ENCODE measurements around the gene RAB5B.
A peak's percentile ranks its signal among the peaks of the same experiment; 100 is the strongest.
"Not testable (repeated sequence)": the region's sequence is repeated elsewhere in the genome, so short reads cannot be mapped to it uniquely, and the experiment has no call there.

Gene RAB5B

GRCh38 chr12:55970775-55971174 lies 3.1 kb upstream of the RAB5B start:
- Histone ChIP-seq H3K36me3 (ENCODE audit: insufficient read depth, low read length) (peaks cover 35% of the 10 kb centered on the region), H3K27ac (no peak overlapping the region), H3K9ac (ENCODE audit: insufficient read length) (no peak overlapping the region), H3K4me3 (no peak overlapping the region), H3K9me3 (ENCODE audit: low read depth, low read length) (no peaks in the 10 kb centered on the region)
- TF ChIP-seq POLR2AphosphoS5 (IDR thresholded peaks at IDR 0.05; ENCODE audit: borderline replicate concordance, low read depth, low read length) = no peak
- no peak for TF ChIP-seq EZH2 (IDR thresholded peaks at IDR 0.05)
- no peak for TF ChIP-seq FOXP2 (optimal IDR thresholded peaks at IDR 0.05; ENCODE audit: control extremely low read depth, extremely low read length, insufficient read depth)
- DNase-seq (ENCODE audit: low read depth, low spot score) = no peak

- H3K27ac ChIP-seq = peak overlapping the region; percentile 89
- no peak overlapping the region for H3K9ac ChIP-seq (ENCODE audit: insufficient read length)
- no peaks in the 10 kb centered on the region for H3K9me3 ChIP-seq (ENCODE audit: low read depth, low read length)
Measured at GRCh38 chr12:55972042-55972441, 1.8 kb upstream of the RAB5B start.

GRCh38 chr12:55972456-55972855 lies 1.4 kb upstream of the RAB5B start:
- DNase-seq (ENCODE audit: low read depth, low spot score) = no peak
- TF ChIP-seq EZH2 (IDR thresholded peaks at IDR 0.05) (no peak), POLR2AphosphoS5 (IDR thresholded peaks at IDR 0.05; ENCODE audit: borderline replicate concordance, low read depth, low read length) (no peak), FOXP2 (optimal IDR thresholded peaks at IDR 0.05; ENCODE audit: control extremely low read depth, extremely low read length, insufficient read depth) (no peak)
- peak overlapping the region; percentile 92 for H3K9ac ChIP-seq (ENCODE audit: insufficient read length)
- peak overlapping the region; percentile 89 for H3K27ac ChIP-seq
- H3K36me3 ChIP-seq (ENCODE audit: insufficient read depth, low read length) = peaks cover 35% of the 10 kb centered on the region
- peak overlapping the region; percentile 100 for H3K4me3 ChIP-seq
- H3K9me3 ChIP-seq (ENCODE audit: low read depth, low read length) = no peaks in the 10 kb centered on the region

More at GRCh38 chr12:55972042-55972441, 1.8 kb upstream of the RAB5B start:
- DNase-seq (ENCODE audit: low read depth, low spot score) = no peak
- Histone ChIP-seq H3K4me3 (peak overlapping the region; percentile 100), H3K36me3 (ENCODE audit: insufficient read depth, low read length) (peaks cover 35% of the 10 kb centered on the region)
- no peak for TF ChIP-seq FOXP2 (optimal IDR thresholded peaks at IDR 0.05; ENCODE audit: control extremely low read depth, extremely low read length, insufficient read depth)
- TF ChIP-seq POLR2AphosphoS5 (IDR thresholded peaks at IDR 0.05; ENCODE audit: borderline replicate concordance, low read depth, low read length) = no peak
- TF ChIP-seq EZH2 (IDR thresholded peaks at IDR 0.05) = no peak

- TF ChIP-seq EZH2 (IDR thresholded peaks at IDR 0.05) = no peak
- no peak for TF ChIP-seq POLR2AphosphoS5 (IDR thresholded peaks at IDR 0.05; ENCODE audit: borderline replicate concordance, low read depth, low read length)
- TF ChIP-seq FOXP2 (optimal IDR thresholded peaks at IDR 0.05; ENCODE audit: control extremely low read depth, extremely low read length, insufficient read depth) = no peak
- H3K36me3 ChIP-seq (ENCODE audit: insufficient read depth, low read length) = peaks cover 33% of the 10 kb centered on the region
- no peaks in the 10 kb centered on the region for H3K9me3 ChIP-seq (ENCODE audit: low read depth, low read length)
- H3K9ac ChIP-seq (ENCODE audit: insufficient read length) = peak overlapping the region; percentile 92
- H3K27ac ChIP-seq = peak overlapping the region; percentile 89
- no peak for DNase-seq (ENCODE audit: low read depth, low spot score)
- H3K4me3 ChIP-seq = peak overlapping the region; percentile 100
Measured at GRCh38 chr12:55972911-55973598, 823 bp upstream of the RAB5B start.

- no peak for TF ChIP-seq FOXP2 (optimal IDR thresholded peaks at IDR 0.05; ENCODE audit: control extremely low read depth, extremely low read length, insufficient read depth)
- TF ChIP-seq EZH2 (IDR thresholded peaks at IDR 0.05) = no peak
- no peaks in the 10 kb centered on the region for H3K9me3 ChIP-seq (ENCODE audit: low read depth, low read length)
- peak overlapping the region; percentile 57 for H3K27ac ChIP-seq
- no peak for DNase-seq (ENCODE audit: low read depth, low spot score)
- peak overlapping the region; percentile 96 for H3K9ac ChIP-seq (ENCODE audit: insufficient read length)
- peak overlapping the region; percentile 99 for H3K4me3 ChIP-seq
- H3K36me3 ChIP-seq (ENCODE audit: insufficient read depth, low read length) = peaks cover 20% of the 10 kb centered on the region
Measured at GRCh38 chr12:55974308-55974730, 441 bp downstream of the RAB5B start.

GRCh38 chr12:55978393-55978792 lies 4.5 kb downstream of the RAB5B start:
- Histone ChIP-seq H3K9ac (ENCODE audit: insufficient read length) (no peak overlapping the region), H3K36me3 (ENCODE audit: insufficient read depth, low read length) (peaks cover 3% of the 10 kb centered on the region; the same call in 1 of the 2 replicates), H3K9me3 (ENCODE audit: low read depth, low read length) (no peaks in the 10 kb centered on the region), H3K27ac (no peak overlapping the region), H3K4me3 (no peak overlapping the region)
- DNase-seq (ENCODE audit: low read depth, low spot score) = no peak
- TF ChIP-seq EZH2 (IDR thresholded peaks at IDR 0.05) (no peak), POLR2AphosphoS5 (IDR thresholded peaks at IDR 0.05; ENCODE audit: borderline replicate concordance, low read depth, low read length) (no peak), FOXP2 (optimal IDR thresholded peaks at IDR 0.05; ENCODE audit: control extremely low read depth, extremely low read length, insufficient read depth) (no peak)

- H3K9ac ChIP-seq (ENCODE audit: insufficient read length) = no peak overlapping the region
- TF ChIP-seq EZH2 (IDR thresholded peaks at IDR 0.05) (no peak), POLR2AphosphoS5 (IDR thresholded peaks at IDR 0.05; ENCODE audit: borderline replicate concordance, low read depth, low read length) (no peak), FOXP2 (optimal IDR thresholded peaks at IDR 0.05; ENCODE audit: control extremely low read depth, extremely low read length, insufficient read depth) (no peak)
- H3K4me3 ChIP-seq = no peak overlapping the region
- no peak for DNase-seq (ENCODE audit: low read depth, low spot score)
- peaks cover 3% of the 10 kb centered on the region; the same call in 1 of the 2 replicates for H3K36me3 ChIP-seq (ENCODE audit: insufficient read depth, low read length)
- no peaks in the 10 kb centered on the region for H3K9me3 ChIP-seq (ENCODE audit: low read depth, low read length)
- H3K27ac ChIP-seq = no peak overlapping the region
Measured at GRCh38 chr12:55979069-55979468, 5.2 kb downstream of the RAB5B start.

- DNase-seq (ENCODE audit: low read depth, low spot score); H3K9ac ChIP-seq (ENCODE audit: insufficient read length); H3K9me3 ChIP-seq (ENCODE audit: low read depth, low read length); H3K36me3 ChIP-seq (ENCODE audit: insufficient read depth, low read length); H3K4me3 ChIP-seq; H3K27ac ChIP-seq: not testable (repeated sequence)
Measured at GRCh38 chr12:55981882-55982281, 8.0 kb downstream of the RAB5B start.
